Neural progenitor cell (in vitro differentiated cells): ENCODE measurements around the gene SEMA6C. TPM values are rescaled to one million over a fixed set of nuclear protein-coding genes. Genes with fewer than 3 reads are reported as not detected.

Source experiments
- DNase-seq: peaks from one replicate; pipeline ENCODE4 v3.0.0-alpha.2; 2016; ENCODE audit warnings: low spot score
- H2AFZ ChIP-seq: fragments of 200-600 bp; sonication (generic); replicated peaks from 2 replicates; pipeline ENCODE4 v1.6.1; 2016; ENCODE audit warnings: antibody characterized with exemption
- H3F3A ChIP-seq: fragments of 200-600 bp; sonication (generic); 2 replicates; pipeline ENCODE4 v1.6.1; 2016; ENCODE audit warnings: antibody characterized with exemption, low read depth
- H3K27ac ChIP-seq: fragments of 200-600 bp; sonication (generic); 2 replicates; pipeline ENCODE4 v1.5.1; 2016; ENCODE audit warnings: mild to moderate bottlenecking
- H3K27me3 ChIP-seq: fragments of 200-600 bp; sonication (generic); 2 replicates; pipeline ENCODE4 v1.6.1; 2016; ENCODE audit warnings: mild to moderate bottlenecking, moderate library complexity
- H3K36me3 ChIP-seq: fragments of 200-600 bp; sonication (generic); 2 replicates; pipeline ENCODE4 v1.5.1; 2016
- H3K4me1 ChIP-seq: fragments of 200-600 bp; sonication (generic); 2 replicates; pipeline ENCODE4 v1.6.1; 2016; ENCODE audit warnings: mixed run types
- H3K4me2 ChIP-seq: fragments of 200-600 bp; sonication (generic); 2 replicates; pipeline ENCODE4 v1.6.1; 2016
- H3K4me3 ChIP-seq: fragments of 200-600 bp; sonication (generic); 2 replicates; pipeline ENCODE4 v1.5.1; 2016
- H3K79me2 ChIP-seq: fragments of 200-600 bp; sonication (generic); 2 replicates; pipeline ENCODE4 v1.6.1; 2016; ENCODE audit warnings: low read depth
- H3K9ac ChIP-seq: fragments of 200-600 bp; sonication (generic); 2 replicates; pipeline ENCODE4 v1.6.1; 2016
- H3K9me3 ChIP-seq: fragments of 200-600 bp; sonication (generic); 2 replicates; pipeline ENCODE4 v1.5.1; 2016; ENCODE audit warnings: low read depth
- H4K20me1 ChIP-seq: fragments of 200-600 bp; sonication (generic); 2 replicates; pipeline ENCODE4 v1.6.1; 2016; ENCODE audit warnings: low read depth
- H3K27ac Mint-ChIP-seq: 3 replicates; pipeline ENCODE4 v1.8.0; 2021; ENCODE audit warnings: mixed read lengths
- H3K27me3 Mint-ChIP-seq: 2 replicates; pipeline ENCODE4 v1.8.0; 2022; ENCODE audit warnings: low read depth, mild to moderate bottlenecking, inconsistent platforms, moderate library complexity, mixed read lengths; ENCODE audit not compliant: insufficient read depth
- H3K36me3 Mint-ChIP-seq: 3 replicates; pipeline ENCODE4 v1.8.0; 2021; ENCODE audit warnings: mixed read lengths
- H3K4me1 Mint-ChIP-seq: 3 replicates; pipeline ENCODE4 v1.8.0; 2021; ENCODE audit warnings: mixed read lengths
- H3K4me3 Mint-ChIP-seq: 3 replicates; pipeline ENCODE4 v1.8.0; 2021; ENCODE audit warnings: mild to moderate bottlenecking, moderate library complexity, mixed read lengths
- H3K9me3 Mint-ChIP-seq: 3 replicates; pipeline ENCODE4 v1.8.0; 2020; ENCODE audit warnings: mixed read lengths
- CTCF ChIP-seq: fragments of 200-600 bp; sonication (generic); IDR thresholded peaks from 2 replicates; pipeline ENCODE4 v1.5.1; 2017; ENCODE audit warnings: antibody characterized with exemption, mild to moderate bottlenecking
- EZH2 ChIP-seq: fragments of 200-600 bp; sonication (generic); IDR thresholded peaks from 2 replicates; pipeline ENCODE4 v1.6.1; 2017; ENCODE audit warnings: antibody characterized with exemption, mild to moderate bottlenecking, moderate library complexity
- EZH2phosphoT487 ChIP-seq: fragments of 200-600 bp; sonication (generic); IDR thresholded peaks from 2 replicates; pipeline ENCODE4 v1.6.1; 2017; ENCODE audit warnings: antibody characterized with exemption
- total RNA-seq: library from RNA; depleted of rRNA; stranded (reverse); fragments of >200 nt; gene quantifications from 2 replicates; pipeline ENCODE4 v1.2.3, GENCODE V29; 2015; ENCODE audit warnings: low replicate concordance

Gene SEMA6C
- total RNA-seq, 1 donor from 2014 or later, result 5.6 TPM

- no peak for TF ChIP-seq EZH2
- TF ChIP-seq CTCF, result no peak
- no peak for TF ChIP-seq EZH2phosphoT487
- no peaks in the 10 kb centered on the region for H3K27me3 Mint-ChIP-seq
- H3K4me3 Mint-ChIP-seq, result no peak overlapping the region
Observed at GRCh38 chr1:151108331-151108730, 38.1 kb downstream of the SEMA6C start.

GRCh38 chr1:151106894-151107293 lies 39.5 kb downstream of the SEMA6C start:
- H3K9me3 Mint-ChIP-seq, result no peaks in the 10 kb centered on the region
- H3K4me3 Mint-ChIP-seq, result no peak overlapping the region

More at GRCh38 chr1:151108331-151108730, 38.1 kb downstream of the SEMA6C start:
- no peaks in the 10 kb centered on the region for H3K27me3 ChIP-seq
- no peak overlapping the region for H3K4me2 ChIP-seq
- no peaks in the 10 kb centered on the region for H4K20me1 ChIP-seq
- H3K27ac Mint-ChIP-seq, result no peak overlapping the region
- H3K9me3 Mint-ChIP-seq, result no peaks in the 10 kb centered on the region
- no peak overlapping the region for H3K4me3 ChIP-seq
- no peaks in the 10 kb centered on the region for H3K9me3 ChIP-seq
- no peaks in the 10 kb centered on the region for H3F3A ChIP-seq
- DNase-seq, result no peak
- H3K36me3 Mint-ChIP-seq, result no peaks in the 10 kb centered on the region
- no peaks in the 10 kb centered on the region for H3K4me1 ChIP-seq
- no peak overlapping the region for H2AFZ ChIP-seq
- H3K79me2 ChIP-seq, result no peaks in the 10 kb centered on the region
- no peak overlapping the region for H3K9ac ChIP-seq
- no peaks in the 10 kb centered on the region for H3K36me3 ChIP-seq
- H3K27ac ChIP-seq, result no peak overlapping the region
- H3K4me1 Mint-ChIP-seq, result peaks cover 11% of the 10 kb centered on the region

GRCh38 chr1:151104630-151105029 lies 41.8 kb downstream of the SEMA6C start:
- H3K27me3 Mint-ChIP-seq, result no peaks in the 10 kb centered on the region

More at GRCh38 chr1:151106894-151107293, 39.5 kb downstream of the SEMA6C start:
- H3F3A ChIP-seq, result no peaks in the 10 kb centered on the region
- no peaks in the 10 kb centered on the region for H3K9me3 ChIP-seq
- H3K4me1 Mint-ChIP-seq, result peaks cover 11% of the 10 kb centered on the region
- H3K4me1 ChIP-seq, result no peaks in the 10 kb centered on the region
- no peak for DNase-seq
- H3K79me2 ChIP-seq, result no peaks in the 10 kb centered on the region
- H3K9ac ChIP-seq, result no peak overlapping the region
- H3K27ac Mint-ChIP-seq, result peak overlapping the region; percentile 67
- no peaks in the 10 kb centered on the region for H3K27me3 ChIP-seq
- no peaks in the 10 kb centered on the region for H3K36me3 ChIP-seq
- H3K36me3 Mint-ChIP-seq, result no peaks in the 10 kb centered on the region
- H3K27me3 Mint-ChIP-seq, result no peaks in the 10 kb centered on the region
- no peak overlapping the region for H3K27ac ChIP-seq
- no peaks in the 10 kb centered on the region for H4K20me1 ChIP-seq
- H2AFZ ChIP-seq, result no peak overlapping the region
- H3K4me2 ChIP-seq, result no peak overlapping the region
- H3K4me3 ChIP-seq, result no peak overlapping the region
- TF ChIP-seq EZH2phosphoT487, result no peak
- no peak for TF ChIP-seq CTCF
- TF ChIP-seq EZH2, result no peak

More at GRCh38 chr1:151104630-151105029, 41.8 kb downstream of the SEMA6C start:
- H4K20me1 ChIP-seq, result no peaks in the 10 kb centered on the region
- Mint-ChIP-seq H3K27ac (no peak overlapping the region), H3K4me3 (no peak overlapping the region), H3K4me1 (peaks cover 11% of the 10 kb centered on the region), H3K9me3 (no peaks in the 10 kb centered on the region), H3K36me3 (no peaks in the 10 kb centered on the region)
- DNase-seq, result no peak
- H3K27ac ChIP-seq, result no peak overlapping the region
- no peaks in the 10 kb centered on the region for H3K9me3 ChIP-seq
- H3K27me3 ChIP-seq, result no peaks in the 10 kb centered on the region
- H3K4me1 ChIP-seq, result no peaks in the 10 kb centered on the region
- no peaks in the 10 kb centered on the region for H3K79me2 ChIP-seq
- H2AFZ ChIP-seq, result no peak overlapping the region
- H3F3A ChIP-seq, result no peaks in the 10 kb centered on the region
- H3K4me2 ChIP-seq, result no peak overlapping the region
- H3K36me3 ChIP-seq, result no peaks in the 10 kb centered on the region
- H3K4me3 ChIP-seq, result no peak overlapping the region
- no peak overlapping the region for H3K9ac ChIP-seq
- TF ChIP-seq CTCF (no peak), EZH2 (no peak), EZH2phosphoT487 (no peak)
